Measurements from ENCODE around the gene PTGFRN. TPM values are rescaled to one million over a fixed set of nuclear protein-coding genes. Genes with fewer than 3 reads are reported as not detected.

The PTGFRN gene
- total RNA-seq, 1 donor from 2014 or later: 119 TPM

DNA sequence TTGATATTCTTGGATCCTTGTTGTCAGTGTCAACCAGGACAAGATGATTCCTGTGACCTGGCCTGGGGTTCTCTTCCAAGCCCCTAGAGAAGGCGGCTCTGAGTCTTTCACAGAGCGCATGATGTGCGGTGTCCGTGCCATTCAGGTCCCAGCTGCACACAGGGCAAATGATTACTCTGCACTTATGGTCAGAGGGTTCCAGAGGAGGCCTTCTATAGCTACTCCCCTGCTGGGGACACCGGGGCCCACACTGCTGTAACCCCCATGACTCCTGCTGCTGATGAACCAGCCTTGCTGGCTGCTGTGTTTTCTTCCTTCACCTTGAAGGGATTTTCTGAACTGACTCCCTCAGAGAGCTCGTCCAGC, 1.5 kb downstream of the PTGFRN start:
- no peak for DNase-seq (ENCODE audit: missing footprints)
- intact Hi-C loops (cut with DNase I): loop anchor here (2.0 to 5.0 kb wide), 2 partner anchors 36 to 72 kb away; no protein-coding TSS in a partner anchor
- ATAC-seq: no peak

DNA sequence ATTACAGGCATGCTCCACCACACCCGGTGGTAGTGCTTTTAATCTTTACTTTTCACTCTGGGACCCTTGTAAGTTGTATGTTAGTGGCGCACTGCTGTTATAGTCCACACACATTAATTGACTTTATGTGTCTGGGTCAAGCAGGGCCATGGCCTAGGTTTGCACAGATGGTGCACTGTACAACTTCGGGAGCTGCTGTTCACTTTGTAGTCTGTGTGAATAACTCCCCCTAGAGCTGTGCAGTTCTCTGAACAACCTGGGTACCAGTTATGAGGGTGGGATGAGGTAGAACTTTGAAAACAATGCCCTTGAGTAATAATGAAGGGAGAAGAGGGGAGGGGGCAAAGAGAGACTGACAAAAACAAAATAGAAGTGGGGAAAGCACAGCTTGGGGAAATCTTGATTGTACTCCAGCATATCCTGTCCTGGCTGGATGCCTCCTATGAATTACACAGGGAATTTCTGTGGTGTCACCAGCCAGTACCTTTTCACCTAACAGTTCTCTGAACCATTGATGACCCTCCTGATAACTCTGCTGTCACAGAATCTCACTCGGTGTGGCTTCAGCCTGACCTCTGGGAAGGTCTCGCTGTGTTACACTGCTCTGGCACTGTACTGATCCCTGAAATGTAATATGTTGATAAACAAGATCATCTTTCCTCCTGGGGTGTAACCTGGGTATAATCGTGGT, 2.2 kb downstream of the PTGFRN start:
- intact Hi-C loops (cut with DNase I): loop anchor here (2.0 to 5.0 kb wide), 2 partner anchors 35 to 71 kb away; no protein-coding TSS in a partner anchor
- ATAC-seq: no peak
- DNase-seq (ENCODE audit: missing footprints): no peak

DNA sequence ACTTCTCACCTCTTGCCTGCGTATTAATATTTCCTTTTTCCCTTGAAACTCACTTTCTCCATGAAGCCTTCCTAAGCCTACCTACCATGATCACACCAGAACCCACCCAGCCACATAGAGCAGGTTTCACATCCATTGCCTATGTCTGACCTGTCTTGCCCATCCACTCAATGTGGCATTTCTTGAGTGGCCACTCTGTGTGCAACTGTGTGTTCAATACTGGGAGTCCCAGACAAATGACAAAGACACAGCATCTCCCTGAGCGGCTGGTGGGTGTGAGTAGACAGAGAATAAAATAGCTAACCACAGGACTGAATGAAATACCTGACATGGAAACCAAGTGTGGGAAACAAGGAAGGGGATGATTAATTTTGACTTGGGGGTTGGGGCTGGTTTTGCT, 3.1 kb downstream of the PTGFRN start:
- DNase-seq (ENCODE audit: missing footprints) (no peak), ATAC-seq (no peak)
- intact Hi-C loops (cut with DNase I): loop anchor here (5.0 kb wide), 1 partner anchor 34 kb away; no protein-coding TSS in a partner anchor

DNA sequence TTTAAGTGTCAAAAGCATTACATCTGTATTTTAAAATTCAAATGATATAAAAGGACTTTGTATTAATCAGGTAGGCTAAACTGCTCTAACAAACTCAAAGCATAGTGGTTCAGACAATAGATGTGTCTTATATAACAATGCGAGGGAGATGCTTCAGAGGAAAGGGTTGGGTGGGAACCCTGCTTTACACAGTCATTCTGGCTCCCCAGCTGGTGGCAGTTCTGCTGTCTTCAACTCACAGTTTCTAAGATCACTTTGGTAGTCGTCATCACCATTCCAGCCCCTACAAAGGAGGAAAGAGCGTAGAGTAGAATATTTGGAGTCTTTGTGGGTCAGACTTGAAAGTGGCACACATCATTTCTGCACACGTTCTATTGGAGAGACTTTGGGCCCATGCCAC, 4.2 kb downstream of the PTGFRN start:
- ATAC-seq (no peak), DNase-seq (ENCODE audit: missing footprints) (no peak)
- intact Hi-C loops (cut with DNase I): loop anchor here (5.0 kb wide), 1 partner anchor 33 kb away; no protein-coding TSS in a partner anchor

DNA sequence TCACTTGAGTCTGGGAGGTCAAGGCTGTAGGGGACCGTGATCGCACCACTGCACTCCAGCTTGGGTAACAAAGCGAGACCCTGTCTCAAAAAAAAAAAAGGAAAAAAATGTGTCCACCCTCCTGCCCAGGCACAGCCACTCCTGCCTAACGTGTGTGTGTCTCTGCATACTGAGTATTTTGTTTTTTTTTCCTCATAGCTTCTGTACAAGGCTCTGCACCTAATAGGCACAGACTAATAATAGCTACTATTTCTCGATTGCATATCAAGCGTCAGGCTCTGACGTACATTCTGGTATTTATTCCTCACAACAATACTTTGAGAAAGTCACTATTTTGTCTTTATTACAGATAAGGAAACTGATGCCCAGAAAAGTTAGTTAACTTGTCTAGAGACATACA, 5.0 kb downstream of the PTGFRN start:
- no peak for DNase-seq (ENCODE audit: missing footprints)
- intact Hi-C loops (cut with DNase I): loop anchor here (5.0 kb wide), 1 partner anchor 33 kb away; no protein-coding TSS in a partner anchor

DNA sequence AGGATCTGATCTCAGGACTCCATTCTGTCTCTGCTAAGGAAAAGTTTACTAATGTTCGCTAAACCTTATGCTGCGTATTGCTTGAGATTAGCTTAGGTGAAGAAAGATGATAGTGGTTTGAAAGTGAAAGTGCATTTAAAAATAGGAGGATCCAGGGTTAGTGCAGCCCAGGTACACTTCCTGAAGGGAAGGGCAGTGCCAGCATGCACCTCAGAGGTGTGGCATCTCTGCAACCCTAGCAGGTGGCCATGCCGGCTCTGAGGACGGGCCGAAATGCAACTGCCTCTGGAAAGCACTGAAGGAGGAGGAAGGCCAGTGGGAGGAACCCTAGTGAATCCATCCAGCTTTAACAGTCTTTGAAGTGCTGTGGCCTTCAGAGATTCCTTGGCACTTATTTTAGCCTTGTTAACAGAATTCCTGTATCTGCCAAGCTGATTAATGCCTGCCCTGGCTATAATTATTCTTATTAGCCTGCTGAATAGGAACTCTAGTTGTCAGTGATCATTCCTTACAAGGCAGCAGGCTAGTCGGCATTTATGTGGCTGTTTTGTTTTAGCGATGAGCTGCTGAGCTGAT, 5.5 kb downstream of the PTGFRN start:
- intact Hi-C loops (cut with DNase I): no loop called here
- ATAC-seq (peak; percentile 22), DNase-seq (ENCODE audit: missing footprints) (no peak)

More for the DNA sequence above, 5.0 kb downstream of the PTGFRN start:
- ATAC-seq: no peak

DNA sequence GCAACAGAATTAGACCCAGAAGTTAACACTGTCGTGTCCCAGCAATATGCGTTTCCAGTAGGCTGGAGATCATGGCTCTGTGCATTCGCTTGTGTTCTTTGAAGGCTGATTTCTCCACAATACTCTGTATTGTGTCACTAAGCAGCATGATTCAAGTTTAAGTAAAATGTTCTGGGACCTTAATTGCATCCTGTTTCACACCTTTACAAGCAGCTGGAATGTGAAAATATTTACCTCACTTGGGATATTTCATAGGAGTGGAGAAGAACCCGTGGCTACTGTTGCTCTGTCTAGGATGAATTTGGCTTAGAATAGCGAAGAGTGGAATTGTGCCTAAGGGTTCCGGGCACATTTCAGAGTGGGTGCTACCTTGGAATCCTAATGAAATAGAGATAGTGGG, 6.3 kb downstream of the PTGFRN start:
- ATAC-seq (no peak), DNase-seq (ENCODE audit: missing footprints) (no peak)
- intact Hi-C loops (cut with DNase I): no loop called here

DNA sequence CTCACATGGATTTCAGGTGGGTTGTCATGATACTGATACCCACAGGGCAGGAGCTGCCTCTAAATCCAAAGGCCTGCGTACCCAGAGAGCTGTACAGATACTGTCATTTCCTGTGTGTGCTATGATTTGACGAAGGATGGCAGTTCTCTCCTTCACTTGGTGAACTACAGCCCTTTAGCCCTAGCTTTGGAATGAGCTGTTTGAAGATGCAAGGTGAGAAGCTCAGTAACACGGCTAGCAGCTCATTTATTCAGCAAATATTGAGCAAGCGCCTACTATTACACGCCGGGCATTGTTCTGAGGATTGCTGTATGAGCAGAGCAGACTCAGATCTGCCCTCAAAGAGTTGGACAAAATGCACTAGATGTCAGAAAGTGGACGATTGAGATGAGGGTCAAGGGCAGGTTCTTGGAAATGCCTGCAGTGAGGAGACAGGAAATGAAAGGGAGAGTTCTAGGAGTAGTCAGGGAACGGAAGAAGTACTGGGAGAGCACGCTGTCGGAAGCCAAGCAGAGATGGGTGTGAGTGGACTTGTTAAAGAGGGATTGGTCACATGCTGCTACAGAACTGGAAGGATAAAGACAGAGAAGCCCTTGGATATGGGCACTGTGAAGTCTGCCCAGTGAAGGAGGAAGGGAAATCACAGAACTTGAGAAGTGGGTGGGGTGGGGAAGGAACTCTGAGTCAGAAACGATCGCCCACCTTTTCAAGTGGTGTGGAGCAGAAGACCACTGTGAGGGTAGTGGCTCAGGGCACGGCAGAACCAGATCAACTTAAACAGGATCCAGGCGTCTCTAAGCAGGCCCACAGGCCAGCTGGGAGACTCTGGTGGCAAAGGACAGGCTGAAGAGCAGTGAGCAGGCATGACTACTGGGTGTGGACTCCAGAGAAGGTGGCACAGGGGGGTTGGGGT, 7.1 kb downstream of the PTGFRN start:
- DNase-seq (ENCODE audit: missing footprints): no peak
- peak; percentile 24 for ATAC-seq
- intact Hi-C loops (cut with DNase I): no loop called here

DNA sequence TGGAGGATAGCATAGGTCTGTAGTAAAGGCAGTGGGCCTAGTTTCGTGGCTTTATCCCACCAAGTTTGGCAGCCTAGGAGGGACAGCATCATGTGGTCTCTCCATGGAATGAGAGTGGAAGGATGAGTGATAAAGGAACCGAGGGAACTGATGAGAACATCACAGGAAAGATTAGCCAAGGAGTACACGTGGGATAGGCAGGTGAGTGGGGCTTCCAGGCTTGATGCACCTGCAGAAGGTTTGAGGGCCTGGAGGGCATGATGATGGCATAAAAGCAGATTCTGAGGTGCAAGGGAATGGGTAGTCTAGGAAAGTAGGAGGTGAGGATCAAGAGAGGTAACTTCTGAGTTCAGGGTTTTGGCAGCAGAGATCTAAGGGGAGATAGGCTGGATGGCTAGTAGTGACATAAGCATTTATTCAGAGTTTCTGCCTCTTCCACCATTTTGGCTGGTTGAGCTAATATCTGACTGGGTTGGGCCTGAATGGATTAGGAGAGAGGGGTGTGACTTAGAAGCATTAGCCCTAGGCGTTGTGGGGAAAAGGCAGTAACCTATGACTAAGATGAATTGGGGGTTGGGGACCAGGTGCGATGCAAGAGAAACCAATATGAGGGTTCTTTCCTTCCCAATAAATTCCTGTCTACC, 9.1 kb downstream of the PTGFRN start:
- DNase-seq (ENCODE audit: missing footprints): no peak
- no peak for ATAC-seq
- intact Hi-C loops (cut with DNase I): no loop called here

DNA sequence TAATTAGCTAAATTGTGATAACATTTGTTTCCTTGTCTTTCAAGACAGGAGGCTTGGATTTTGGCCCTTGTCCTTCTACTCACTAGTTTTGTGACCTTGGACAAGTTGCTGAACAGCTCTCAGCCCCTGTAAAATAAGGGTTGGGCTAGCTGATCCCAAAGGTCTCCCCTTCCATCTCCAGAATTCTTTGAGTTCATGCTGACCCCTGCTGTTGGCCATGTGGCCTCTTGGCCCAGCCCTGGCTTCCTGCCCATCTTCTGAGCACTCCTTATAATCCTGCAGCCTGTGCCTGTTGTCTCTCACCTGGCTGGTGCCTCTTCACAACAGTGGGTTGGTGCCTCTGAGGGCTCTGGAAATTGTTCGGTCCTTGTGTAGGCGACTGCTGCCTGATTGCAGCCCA, 10.1 kb downstream of the PTGFRN start:
- DNase-seq (ENCODE audit: missing footprints) (no peak), ATAC-seq (no peak)
- intact Hi-C loops (cut with DNase I): no loop called here

DNA sequence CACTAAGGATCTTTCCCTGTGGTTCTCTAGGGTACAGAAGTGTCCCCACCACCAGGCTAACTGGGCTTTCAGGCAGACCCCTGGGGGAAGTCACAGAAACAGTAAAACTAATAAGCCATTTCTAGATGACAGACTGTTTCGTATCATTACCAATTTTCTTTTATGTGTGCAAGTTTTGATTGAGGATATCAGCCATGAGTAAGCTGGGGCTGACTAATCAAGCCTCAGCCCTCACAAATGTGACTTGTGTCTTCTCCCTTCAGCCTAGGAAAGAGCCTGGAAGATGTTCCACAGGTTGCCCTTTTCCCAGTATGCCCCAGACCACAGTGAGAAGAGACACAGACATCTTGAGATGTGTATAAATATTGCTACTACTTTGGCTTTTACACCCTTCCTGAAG, 10.5 kb downstream of the PTGFRN start:
- intact Hi-C loops (cut with DNase I): no loop called here
- ATAC-seq (no peak), DNase-seq (ENCODE audit: missing footprints) (no peak)

DNA sequence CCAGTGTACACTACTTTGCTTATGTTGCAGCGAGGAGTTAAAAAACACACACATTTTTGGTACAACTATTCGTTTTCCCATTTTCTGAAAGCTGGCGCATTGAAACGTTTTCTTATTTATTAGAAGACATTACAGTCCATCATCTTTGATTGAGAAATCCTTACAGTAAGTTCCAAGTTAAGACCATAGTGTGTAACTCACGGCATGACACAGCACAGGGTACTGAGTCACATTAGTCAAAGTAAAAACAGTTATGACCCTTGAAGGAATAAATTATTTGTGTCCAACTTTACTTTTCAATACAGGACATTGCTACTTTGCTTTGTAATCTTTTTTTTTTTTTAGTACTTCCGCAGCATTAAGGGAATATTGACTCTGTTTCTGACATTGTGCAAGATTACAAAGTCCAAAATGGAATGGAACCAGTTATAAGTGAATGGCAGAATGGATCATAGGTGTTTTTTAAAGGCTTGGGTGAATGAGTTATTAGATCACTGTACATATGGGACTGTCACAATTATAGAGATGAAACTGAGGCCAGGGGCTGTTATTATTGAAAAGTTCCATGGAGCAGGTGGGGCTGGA, 11.7 kb downstream of the PTGFRN start:
- no peak for ATAC-seq
- intact Hi-C loops (cut with DNase I): no loop called here
- DNase-seq (ENCODE audit: missing footprints): no peak

DNA sequence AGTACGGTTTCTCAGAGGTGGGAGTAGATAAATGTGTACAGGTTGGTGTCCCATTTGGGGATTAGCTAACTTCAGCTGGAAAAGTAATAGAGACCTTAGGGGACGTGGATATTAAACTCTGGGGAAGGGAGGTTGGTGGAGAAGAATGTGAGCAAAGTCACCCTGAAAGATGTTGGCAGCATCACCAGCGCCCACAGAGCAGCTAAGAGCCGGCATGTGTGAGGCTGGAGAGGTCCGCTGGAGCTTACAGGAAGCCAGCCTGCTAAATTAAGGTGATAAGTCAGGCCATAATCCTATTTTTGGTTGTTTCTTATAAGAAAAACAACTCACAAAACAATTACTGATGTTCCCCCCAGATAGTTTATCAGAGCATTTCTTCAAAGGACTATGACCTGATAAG, 12.2 kb downstream of the PTGFRN start:
- ATAC-seq: no peak
- intact Hi-C loops (cut with DNase I): no loop called here
- DNase-seq (ENCODE audit: missing footprints): no peak

DNA sequence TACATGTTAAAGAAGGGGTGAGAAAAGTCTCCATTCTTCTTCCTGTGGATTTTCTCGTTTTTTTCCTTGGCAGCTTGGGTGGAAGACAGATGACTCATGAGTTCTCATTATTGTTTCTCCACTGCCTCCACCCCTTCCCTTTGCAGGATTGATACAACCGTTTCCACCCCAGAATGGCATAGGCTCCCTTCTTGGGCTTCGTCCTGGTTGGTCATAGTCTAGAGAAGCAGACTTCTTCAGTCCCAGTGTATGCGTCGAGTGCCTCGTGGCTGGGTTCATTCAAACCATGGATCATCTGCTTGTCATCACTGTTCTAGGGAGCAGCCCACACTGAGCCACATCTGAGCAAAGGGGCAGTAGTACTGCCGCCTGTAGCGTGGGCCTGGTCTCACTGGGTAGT, 13.7 kb downstream of the PTGFRN start:
- no peak for ATAC-seq
- intact Hi-C loops (cut with DNase I): no loop called here
- no peak for DNase-seq (ENCODE audit: missing footprints)

DNA sequence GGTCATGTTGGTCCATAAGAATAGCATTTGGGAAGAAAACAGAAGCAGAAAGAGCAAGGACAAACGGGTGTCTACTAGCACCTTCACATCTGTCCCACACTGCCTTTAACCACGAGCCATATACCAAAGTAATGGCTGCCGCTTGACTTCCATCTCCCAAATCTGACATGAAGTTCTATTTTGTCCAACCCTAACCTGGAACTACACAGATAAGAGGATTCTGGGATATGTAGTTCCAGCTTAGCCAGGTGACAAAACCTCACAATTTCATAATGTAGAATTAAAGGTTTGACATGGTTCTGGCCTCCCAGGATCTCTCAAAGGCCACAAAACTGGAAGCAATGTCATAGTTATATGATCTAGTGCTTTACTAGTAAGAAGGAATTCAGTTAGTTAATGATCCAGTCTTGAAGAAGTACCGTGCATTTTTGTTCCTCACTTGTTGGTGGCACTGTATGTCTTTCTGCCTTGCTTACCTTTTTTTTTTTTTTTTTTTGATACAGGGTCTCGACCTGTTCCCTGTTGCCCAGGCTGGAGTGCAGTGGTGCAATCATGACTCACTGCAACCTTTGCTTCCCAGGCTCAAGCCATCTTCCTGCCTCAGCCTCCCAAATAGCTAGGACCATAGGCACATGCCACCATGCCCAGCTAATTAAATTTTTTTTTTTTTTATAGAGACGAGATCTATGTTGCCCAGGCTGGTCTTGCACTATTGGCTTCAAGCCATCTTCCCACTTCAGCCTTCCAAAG, 17.5 kb downstream of the PTGFRN start:
- DNase-seq (ENCODE audit: missing footprints) (no peak), ATAC-seq (no peak)
- intact Hi-C loops (cut with DNase I): no loop called here

DNA sequence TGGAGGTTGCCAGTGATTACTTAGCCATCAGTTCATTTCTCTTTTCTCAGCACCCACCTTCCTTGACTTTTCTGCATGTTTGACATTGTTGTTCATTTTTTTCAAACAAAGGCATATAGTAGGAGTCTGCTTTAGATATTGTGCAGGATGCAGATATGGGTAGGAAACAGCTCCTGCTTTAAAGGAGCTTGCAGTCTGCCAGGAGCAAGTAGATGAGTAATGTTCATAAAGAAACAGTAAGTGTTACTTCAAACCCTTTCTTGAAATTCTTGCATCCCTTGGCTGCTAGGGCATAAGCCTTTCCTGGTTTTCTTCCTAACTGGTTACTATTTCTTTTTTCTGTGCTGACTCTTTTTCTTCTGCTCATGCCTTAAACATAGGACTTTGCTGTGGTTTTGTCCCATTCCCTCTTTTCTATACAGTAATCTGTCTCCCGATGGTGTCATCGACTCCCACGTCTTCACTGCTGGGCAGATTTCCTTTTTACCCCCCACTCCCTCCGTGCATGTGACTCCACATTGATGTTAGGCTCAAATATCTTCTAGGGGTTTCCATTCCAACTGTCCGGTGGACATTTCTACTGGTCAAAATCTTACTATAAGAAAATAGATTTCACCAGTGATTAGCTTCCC, 20.4 kb downstream of the PTGFRN start:
- intact Hi-C loops (cut with DNase I): no loop called here
- DNase-seq (ENCODE audit: missing footprints) (no peak), ATAC-seq (no peak)

DNA sequence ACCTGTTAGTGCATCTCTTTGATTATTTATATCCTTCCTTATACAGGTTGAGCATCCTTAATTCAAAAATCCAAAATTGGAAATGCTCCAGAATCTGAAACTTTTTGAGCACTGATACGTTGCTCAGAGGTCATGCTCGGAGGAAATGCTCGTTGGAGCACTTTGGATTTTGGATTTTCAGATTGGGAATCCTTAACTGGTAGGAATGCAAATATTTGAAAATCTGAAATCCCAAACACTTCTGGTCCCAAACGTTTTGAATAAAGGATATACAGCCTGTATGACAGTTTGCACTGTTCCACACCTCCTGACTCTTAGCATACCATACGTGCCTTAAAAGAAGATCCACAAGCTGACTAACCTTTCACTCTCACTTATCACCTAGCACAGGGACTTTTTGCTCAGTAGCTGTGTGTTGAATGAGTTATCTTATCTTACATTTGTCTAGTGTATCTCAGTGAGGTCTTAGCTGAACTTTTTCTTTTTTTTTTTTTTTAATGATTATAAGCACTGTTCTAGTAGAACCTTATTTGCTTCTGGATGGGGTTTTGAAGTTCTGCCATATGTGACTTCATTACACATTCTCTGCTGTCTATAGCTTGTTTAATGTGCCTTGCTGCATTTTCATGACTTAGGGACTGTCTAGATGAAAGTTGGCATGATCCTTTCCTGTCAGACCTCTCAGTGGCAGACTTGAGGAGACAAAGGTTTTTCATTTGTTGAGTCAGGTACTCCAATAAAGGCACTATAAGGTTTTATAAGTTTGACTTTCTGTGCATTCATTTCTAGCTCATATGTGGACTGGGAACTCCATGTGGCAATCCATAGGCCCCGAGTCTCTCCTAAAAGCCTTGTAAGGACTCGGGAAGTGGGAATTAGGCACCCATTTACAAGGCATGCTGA, 21.6 kb downstream of the PTGFRN start:
- DNase-seq (ENCODE audit: missing footprints) (no peak), ATAC-seq (no peak)
- intact Hi-C loops (cut with DNase I): no loop called here

All from Right ventricle myocardium inferior (tissue), 1 donor.